NOMO-1 treated with DMSO at 0.1 percent for 48 hours (cell line): Measurements from ENCODE around the gene PSAPL1.

Experiments
- DNase-seq: peaks from one replicate; lab custom pipeline; 2025; ENCODE audit not compliant: unreplicated experiment; lab: John Stamatoyannopoulos, UW

The PSAPL1 gene

GRCh38 chr4:7420661-7421040 lies 14.1 kb downstream of the PSAPL1 start:
- DNase-seq: no peak

DNA sequence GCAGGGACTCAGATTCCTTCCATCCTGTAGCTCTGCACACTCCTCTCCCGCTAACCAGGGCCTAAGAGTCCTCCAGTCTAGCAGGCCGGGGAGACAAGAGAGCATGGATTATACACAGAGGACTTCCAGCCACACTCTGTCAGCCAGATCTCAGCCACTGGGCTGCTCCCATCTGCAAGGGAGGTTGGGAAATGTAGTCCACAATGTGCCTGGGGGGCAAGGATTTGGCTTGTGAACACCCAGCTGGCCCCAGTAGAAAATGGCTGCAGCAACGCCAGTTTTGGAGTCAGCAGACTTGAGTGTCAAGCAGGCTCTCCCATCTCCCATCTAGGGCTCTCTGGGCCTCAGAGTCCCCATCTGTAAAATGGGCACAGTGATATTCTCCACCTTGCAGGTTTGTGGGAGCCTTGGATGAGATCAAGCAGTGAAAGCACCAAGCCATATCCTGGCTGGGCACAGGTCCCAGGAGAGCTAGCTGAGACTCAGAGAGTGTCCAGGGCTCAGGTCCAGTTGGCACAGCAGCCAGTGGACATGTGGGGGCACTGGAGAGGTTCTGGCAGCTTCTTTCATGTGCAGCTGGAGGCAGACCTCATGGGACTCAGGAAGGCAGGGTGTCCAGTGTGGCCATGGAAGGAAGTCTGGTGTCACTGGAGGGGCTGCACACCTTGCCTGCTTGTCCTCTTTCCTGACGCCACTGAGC lies 14.6 kb downstream of the PSAPL1 start:
- DNase-seq: no peak

DNA sequence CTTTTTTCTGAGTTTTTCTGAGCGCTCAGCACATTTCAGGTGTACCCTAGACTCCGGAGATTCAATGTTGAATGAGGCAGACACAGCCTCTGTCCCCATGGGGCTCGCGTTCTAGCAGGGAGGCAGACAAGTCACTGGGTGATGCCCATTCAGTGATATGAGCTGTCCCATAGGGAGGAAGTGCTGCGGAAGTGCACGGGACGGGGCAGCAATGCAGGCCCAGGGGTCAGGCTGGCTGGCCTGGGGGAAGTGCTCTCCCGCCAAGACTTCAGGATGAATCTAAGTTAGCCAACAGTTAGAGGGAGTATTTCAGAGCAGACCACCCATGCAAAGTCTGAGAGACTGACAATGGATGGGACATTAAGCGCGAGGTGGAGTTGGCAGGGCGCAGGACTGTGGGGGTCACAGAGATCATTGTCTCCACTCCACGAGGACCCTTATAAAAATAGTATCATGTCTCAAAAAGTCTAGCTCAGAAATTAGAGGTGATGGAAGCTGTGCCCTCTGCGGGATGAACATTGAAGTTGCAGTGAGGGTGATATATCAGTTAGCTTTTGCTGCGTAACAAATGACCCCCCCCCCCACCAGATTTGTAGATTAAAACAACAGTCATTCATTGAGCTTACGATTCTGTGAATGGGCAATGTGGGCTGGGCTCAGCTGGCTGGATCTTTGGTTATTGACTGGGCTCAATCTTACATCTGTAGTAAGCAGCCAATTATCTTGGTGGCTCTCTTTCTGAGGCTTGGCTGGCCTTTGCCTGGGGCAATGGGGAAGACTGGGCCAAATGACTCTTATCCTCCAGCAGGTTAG lies 16.4 kb downstream of the PSAPL1 start:
- DNase-seq: no peak

DNA sequence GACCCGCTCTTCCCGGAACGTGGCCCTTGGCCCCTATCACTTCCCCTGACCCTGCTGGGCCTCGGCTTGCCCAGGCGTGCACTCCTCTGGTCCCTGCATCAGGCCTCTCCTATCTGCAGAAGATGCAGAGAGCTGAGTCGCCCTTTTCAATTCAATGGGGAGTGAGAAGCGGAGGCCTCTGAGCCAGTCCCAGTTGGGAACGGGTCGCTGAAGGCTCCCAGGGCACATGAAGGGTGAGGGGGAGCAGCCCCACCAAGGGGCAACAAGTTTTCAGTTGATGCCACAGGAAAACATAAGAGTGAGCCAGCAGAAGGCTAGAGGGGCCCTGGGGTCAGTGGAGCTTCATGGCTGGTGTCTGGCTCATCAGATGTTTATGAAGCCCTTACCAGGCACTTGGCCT lies 17.1 kb downstream of the PSAPL1 start:
- DNase-seq: no peak

DNA sequence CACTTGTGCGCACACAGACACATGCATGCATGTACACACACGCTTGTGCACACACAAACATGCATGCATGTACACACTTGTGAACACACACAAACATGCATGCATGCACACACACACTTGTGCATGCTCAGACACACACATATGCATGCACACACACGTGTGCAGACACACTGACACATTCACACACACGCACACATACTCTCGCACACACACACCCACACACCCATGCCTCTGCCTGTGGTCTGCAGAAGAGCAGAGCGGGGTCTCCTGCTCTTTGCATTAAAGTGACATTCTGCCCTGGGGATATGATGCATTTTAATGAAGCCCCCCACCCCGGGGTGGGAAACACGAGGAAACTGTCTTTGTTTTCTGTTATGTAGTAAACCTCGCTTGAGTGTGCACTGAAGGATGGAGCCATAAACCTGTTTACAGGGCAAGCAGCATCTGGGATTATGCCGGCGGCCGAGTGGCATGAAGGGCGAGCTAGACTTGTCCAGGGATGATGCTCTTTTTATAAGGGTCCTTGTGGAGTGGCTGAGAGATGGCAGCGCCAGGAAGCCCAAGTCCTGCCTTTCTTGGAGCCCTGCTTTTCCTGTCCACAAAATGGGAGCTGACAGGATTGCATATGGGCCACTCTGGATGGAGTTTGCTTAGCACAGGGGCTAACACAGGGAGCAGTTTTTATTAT lies 17.8 kb downstream of the PSAPL1 start:
- DNase-seq: no peak

GRCh38 chr4:7415927-7416686 lies 18.6 kb downstream of the PSAPL1 start:
- DNase-seq: no peak

DNA sequence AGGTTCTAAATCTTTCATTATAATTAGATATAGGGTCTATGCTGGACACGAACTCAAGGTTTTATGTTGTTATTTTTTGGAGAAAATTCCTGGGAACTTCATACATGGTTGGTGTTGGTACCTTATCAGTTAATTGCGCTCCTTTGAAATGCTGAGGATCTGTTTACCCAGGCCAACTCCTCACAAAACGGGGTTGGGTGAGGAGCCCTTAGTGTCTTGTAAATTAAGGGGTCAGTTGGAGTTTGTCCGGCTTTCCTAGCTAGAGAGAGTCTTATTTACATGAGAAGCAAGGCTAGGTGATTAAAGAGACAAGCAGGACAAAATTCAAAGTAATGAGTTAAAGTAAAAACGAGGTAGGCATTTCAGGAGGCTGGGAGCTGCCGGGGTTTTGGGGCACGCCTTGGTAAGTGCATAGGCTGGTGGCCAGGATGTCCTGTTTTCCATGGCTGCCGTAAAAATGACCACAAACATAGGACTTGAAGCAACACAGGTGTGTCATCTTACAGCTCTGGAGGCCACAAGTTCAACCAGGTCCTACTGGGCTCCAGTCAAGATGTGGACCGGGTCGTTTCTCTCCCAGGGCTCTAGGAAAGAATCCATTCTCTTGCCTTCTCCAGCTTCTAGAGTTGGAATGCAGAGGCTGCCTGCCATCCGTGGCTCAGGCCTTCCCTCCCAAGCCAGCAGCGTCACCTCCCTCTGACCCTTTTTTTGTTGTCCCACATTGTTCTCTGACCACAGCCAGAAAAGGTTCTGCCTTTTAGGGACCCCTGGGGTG lies 19.8 kb downstream of the PSAPL1 start:
- no peak for DNase-seq

DNA sequence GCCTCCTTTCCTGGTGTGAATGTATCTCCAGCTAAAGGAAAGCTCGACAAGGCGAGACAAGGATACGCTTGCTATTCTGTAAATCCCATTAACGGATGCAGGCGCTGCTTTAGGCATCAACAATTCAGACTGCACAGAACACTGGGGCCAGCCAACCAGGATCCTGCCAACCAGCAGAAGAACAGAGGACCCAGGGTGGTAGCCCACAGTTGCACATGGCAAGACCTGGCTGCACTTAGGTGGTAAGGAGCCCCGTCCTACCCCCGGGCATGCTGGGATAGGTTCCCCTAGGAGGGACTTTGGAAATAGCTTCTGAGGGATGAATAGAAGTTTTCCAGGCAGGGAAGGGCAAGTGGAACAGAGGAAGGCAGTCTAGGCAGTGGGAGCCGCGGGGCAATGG lies 20.7 kb downstream of the PSAPL1 start:
- DNase-seq: no peak

- DNase-seq: no peak
These were observed 22.2 kb downstream of the PSAPL1 start for GRCh38 chr4:7412554-7412912.

GRCh38 chr4:7411896-7412553 lies 22.7 kb downstream of the PSAPL1 start:
- no peak for DNase-seq

GRCh38 chr4:7411491-7411890 lies 23.2 kb downstream of the PSAPL1 start:
- no peak for DNase-seq

DNA sequence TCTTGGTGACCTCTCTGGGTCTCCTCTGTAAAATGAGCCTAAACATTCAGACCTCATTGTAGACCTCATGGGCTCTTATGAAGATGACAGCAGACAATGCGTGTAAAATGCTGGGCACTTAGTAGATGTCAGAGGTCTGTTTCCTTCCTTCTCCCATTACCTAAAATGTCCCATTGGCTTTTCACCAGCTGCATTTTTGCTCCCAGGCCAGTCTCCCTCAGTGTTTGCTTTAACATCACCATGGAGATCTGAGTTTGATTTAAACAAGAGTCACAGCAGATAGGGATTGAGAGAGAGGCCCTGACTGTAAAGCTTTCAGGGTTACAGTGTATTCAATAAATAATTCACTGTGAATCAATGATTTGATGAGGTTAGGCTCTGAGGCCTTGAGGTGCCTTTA lies 24.3 kb downstream of the PSAPL1 start:
- DNase-seq: no peak

- DNase-seq: no peak
These were observed 26.6 kb downstream of the PSAPL1 start for GRCh38 chr4:7408166-7408565.

DNA sequence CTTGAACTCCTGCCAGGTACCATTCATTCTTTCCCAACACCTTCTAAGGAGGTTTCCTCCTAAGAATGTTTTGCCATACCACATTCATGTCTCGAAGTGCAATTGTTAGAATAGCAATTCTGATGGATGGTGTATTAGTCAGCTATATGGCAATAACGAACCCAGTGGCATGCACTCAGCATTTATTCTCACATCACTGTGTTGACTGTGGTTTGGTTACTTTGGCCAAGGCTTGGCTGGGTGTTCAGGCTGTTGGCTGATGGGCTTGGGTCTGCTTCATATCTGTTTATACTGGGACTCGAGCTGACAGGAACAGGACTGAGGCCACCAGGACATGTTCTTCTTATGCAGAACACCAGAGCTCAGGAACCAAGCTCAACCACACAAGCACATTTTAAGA lies 31.7 kb downstream of the PSAPL1 start:
- no peak for DNase-seq

GRCh38 chr4:7402526-7402925 lies 32.2 kb downstream of the PSAPL1 start:
- no peak for DNase-seq

DNA sequence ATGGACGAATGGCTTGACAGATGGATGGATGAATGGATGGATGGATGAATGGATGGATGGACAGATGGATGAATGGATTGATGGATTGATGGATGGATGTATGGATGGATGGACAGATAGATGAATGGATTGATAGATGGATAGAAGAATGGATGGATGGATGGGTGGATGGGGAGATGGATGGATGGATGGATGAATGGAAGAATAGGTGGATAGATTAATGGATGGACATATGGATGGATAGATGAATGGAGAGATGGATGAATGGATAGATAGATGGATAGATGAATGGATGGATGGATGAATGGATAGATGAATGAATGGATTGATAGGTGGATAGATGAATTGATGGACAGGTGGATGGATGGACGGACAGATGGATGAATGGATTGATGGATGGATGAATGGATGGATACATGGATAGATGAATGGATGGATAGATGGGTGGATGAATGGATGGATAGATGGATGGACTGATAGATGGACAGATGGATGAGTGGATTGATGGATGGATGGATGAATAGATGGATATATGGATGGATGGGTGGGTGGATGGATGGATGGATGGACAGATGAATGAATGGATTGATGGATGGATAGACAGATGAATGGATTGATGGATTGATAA lies 33.9 kb downstream of the PSAPL1 start:
- no peak for DNase-seq

- DNase-seq: no peak
These were observed 35.1 kb downstream of the PSAPL1 start for GRCh38 chr4:7399440-7400234.

- no peak for DNase-seq
These were observed 35.8 kb downstream of the PSAPL1 start for GRCh38 chr4:7398788-7399439.

DNA sequence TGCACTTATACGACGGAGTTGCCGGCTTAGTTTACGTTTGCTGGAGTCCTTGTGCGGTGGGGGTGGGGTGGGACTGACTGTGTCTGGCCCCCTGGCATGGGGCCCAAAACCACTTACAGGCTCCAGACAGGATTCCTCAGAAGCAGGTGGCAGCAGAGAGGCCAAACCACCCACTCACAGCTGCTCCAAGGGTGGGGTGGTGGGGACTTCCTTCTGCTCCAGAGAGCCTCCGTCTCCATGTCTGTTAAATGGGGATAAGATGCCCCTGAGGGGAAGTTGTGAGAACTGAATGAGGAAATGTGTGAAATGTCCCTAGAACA lies 36.7 kb downstream of the PSAPL1 start:
- no peak for DNase-seq
